HL-60 (cell line): Measurements from ENCODE around the gene C12orf56.

Experiments used
- GABPA ChIP-seq: IDR thresholded peaks from 2 replicates; pipeline ENCODE4 v1.6.1; 2012; ENCODE audit warnings: low read depth
- POLR2AphosphoS5 ChIP-seq: IDR thresholded peaks from 2 replicates; pipeline ENCODE4 v1.6.1; 2012; ENCODE audit warnings: low read depth
- REST ChIP-seq: IDR thresholded peaks from 2 replicates; pipeline ENCODE4 v1.6.1; 2012; ENCODE audit warnings: low read depth; ENCODE audit not compliant: insufficient replicate concordance
- SPI1 ChIP-seq: IDR thresholded peaks from 2 replicates; pipeline ENCODE4 v1.6.1; 2012; ENCODE audit warnings: low read depth, mild to moderate bottlenecking, borderline replicate concordance
- TF ChIP-seq, protein P1 (sequence below): IDR thresholded peaks from one replicate; pipeline ENCODE4 v1.5.1; 2011; ENCODE audit warnings: low read length, control low read depth, inconsistent platforms; ENCODE audit not compliant: insufficient read depth

- TF ChIP-seq POLR2AphosphoS5, result no peak
- TF ChIP-seq, protein P1, sequence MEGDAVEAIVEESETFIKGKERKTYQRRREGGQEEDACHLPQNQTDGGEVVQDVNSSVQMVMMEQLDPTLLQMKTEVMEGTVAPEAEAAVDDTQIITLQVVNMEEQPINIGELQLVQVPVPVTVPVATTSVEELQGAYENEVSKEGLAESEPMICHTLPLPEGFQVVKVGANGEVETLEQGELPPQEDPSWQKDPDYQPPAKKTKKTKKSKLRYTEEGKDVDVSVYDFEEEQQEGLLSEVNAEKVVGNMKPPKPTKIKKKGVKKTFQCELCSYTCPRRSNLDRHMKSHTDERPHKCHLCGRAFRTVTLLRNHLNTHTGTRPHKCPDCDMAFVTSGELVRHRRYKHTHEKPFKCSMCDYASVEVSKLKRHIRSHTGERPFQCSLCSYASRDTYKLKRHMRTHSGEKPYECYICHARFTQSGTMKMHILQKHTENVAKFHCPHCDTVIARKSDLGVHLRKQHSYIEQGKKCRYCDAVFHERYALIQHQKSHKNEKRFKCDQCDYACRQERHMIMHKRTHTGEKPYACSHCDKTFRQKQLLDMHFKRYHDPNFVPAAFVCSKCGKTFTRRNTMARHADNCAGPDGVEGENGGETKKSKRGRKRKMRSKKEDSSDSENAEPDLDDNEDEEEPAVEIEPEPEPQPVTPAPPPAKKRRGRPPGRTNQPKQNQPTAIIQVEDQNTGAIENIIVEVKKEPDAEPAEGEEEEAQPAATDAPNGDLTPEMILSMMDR, result no peak
- TF ChIP-seq GABPA, result no peak
- no peak for TF ChIP-seq REST
- no peak for TF ChIP-seq SPI1
Observed at GRCh38 chr12:64318605-64319004, 72.0 kb downstream of the C12orf56 start.
